Measurements from ENCODE around the gene DFFB. TPM values are rescaled to one million over a fixed set of nuclear protein-coding genes. Genes with fewer than 3 reads are reported as not detected.

The DFFB gene
- total and polyA plus RNA-seq, 8 donors = 5.4 to 14.7 (median 11.2) TPM

DNA sequence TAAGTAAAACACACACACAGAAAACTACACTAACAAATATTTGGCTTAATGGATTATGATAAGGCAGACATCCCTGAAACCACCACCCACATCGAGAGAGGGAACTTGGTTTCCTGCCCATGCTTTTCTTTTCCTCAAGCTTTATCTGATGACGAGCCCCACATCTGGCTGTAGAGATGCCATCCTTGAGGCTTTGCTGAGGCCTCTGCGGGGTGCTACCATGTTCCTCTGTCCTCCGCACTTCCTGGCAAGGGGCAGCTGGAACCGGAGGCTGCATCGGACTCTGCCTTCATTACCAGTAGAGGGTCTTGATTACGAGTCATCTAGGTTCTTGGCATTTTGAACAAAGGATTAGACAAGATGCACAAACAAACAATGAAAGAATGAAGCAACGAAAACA is 64.5 kb downstream of the DFFB start:
- Histone ChIP-seq H3K27ac (no peak overlapping the region), H3K9me3 (no peaks in the 10 kb centered on the region), H3K36me3 (no peaks in the 10 kb centered on the region), H3K4me3 (no peak overlapping the region), H3K27me3 (peaks cover 0 to 54% of the 10 kb centered on the region in 2 donors), H3K4me1 (no peaks in the 10 kb centered on the region)
- DNase-seq = peak in 1 of 4 donors; percentile 17
- TF ChIP-seq, protein P1, sequence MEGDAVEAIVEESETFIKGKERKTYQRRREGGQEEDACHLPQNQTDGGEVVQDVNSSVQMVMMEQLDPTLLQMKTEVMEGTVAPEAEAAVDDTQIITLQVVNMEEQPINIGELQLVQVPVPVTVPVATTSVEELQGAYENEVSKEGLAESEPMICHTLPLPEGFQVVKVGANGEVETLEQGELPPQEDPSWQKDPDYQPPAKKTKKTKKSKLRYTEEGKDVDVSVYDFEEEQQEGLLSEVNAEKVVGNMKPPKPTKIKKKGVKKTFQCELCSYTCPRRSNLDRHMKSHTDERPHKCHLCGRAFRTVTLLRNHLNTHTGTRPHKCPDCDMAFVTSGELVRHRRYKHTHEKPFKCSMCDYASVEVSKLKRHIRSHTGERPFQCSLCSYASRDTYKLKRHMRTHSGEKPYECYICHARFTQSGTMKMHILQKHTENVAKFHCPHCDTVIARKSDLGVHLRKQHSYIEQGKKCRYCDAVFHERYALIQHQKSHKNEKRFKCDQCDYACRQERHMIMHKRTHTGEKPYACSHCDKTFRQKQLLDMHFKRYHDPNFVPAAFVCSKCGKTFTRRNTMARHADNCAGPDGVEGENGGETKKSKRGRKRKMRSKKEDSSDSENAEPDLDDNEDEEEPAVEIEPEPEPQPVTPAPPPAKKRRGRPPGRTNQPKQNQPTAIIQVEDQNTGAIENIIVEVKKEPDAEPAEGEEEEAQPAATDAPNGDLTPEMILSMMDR (IDR thresholded peaks at IDR 0.05) = no peak
- no peak for ATAC-seq
- intact Hi-C loops (cut with DNase I) = no loop called here

DNA sequence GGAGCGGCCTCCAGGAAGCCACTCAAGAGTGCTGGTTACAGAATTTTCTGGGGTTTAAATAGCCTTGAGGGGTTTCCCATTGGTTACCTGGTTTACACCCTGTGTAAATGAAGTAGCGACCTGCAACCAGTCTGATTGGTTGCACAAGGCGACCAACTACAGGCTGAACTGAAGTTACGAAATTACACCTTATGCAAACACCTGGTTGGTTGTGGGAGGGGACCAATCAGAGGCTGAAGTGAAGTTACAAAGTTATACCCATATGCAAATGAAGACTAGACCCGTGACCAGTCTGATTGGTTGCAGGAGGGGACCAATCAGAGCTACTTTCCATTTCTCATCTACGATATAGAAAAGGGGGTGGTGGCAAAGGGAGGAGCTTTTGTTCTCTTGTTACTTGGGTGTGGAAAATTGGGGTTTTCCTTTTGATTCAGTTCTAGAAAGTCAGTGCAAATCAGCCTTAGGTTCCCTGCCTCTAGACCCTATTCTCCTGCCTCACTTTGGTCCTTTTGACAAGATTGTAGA is 65.0 kb downstream of the DFFB start:
- intact Hi-C loops (cut with DNase I) = no loop called here

DNA sequence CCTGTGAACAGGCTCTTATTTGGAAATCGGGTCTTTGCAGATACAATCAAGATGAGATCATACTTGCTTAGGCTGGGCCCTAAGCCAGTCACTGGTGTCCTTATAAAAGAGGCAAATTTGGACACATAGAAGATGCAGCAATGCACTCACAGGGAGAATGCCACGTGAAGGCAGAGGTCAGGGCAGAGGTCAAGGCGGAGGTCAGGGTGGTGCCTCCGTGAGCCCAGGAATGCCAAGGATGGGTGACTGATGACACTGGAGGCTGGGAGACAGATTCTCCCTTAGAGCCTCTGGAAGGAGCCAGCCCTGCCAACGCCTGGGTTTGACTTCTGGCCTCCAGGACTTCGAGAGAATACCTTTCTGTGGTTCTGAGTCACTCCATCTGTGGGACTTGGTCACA is 65.6 kb downstream of the DFFB start:
- DNase-seq = peak in 1 of 4 donors; percentile 14
- peaks cover 0 to 48% of the 10 kb centered on the region in 2 donors for H3K27me3 ChIP-seq
- H3K4me3 ChIP-seq = no peak overlapping the region
- H3K4me1 ChIP-seq = no peaks in the 10 kb centered on the region
- TF ChIP-seq, protein P1 (IDR thresholded peaks at IDR 0.05) = no peak
- H3K9me3 ChIP-seq = no peaks in the 10 kb centered on the region
- ATAC-seq = no peak
- intact Hi-C loops (cut with DNase I) = no loop called here
- H3K27ac ChIP-seq = no peak overlapping the region
- H3K36me3 ChIP-seq = no peaks in the 10 kb centered on the region

More for the DNA sequence above, 65.0 kb downstream of the DFFB start:
- DNase-seq (peak in 1 of 4 donors; percentile 36), ATAC-seq (peak; percentile 93)
- Histone ChIP-seq H3K9me3 (no peaks in the 10 kb centered on the region), H3K36me3 (no peaks in the 10 kb centered on the region), H3K4me1 (no peaks in the 10 kb centered on the region), H3K4me3 (no peak overlapping the region), H3K27ac (no peak overlapping the region), H3K27me3 (peaks cover 0 to 49% of the 10 kb centered on the region in 2 donors)
- TF ChIP-seq, protein P1 (IDR thresholded peaks at IDR 0.05) = no peak

DNA sequence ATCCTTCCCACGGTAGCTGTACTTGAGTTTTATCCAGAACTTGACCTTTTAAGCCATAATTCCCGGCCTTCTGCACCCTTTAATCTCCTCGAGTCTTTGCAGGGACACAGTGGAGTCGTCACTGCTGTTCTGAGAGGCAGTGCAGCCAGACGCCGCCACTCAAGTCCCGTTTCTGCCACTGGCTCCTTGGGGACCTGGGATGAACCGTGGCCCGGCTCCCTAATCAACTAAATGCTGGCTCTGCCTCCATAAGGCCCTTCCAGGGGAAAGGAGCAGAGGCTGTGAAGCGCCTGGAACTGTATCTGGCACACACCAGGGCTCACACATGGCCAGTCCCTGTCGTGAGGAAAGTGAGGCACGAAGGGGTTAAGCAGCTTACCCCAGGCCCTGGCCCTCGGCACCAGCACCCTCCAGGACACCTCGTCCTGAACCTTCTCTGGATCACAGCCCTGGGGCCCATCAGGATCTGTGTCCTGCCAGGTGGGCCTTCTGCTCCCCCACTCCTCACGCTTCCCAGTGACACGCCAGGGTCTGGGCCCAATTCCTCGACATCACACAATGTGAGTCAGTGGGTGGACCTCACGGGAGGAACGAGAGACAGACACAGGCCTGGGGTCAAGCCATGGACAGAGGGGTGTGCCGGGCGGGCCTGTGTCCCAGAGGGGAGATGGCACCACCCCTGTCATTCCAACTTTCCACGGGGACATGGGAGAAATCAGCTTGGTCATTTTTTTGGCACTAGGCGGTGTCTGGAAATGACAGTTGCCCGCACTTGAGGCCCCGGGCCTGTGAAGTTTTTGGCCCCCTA is 66.3 kb downstream of the DFFB start:
- Histone ChIP-seq H3K9me3 (no peaks in the 10 kb centered on the region), H3K27ac (no peak overlapping the region), H3K36me3 (no peaks in the 10 kb centered on the region), H3K4me3 (no peak overlapping the region), H3K27me3 (peaks cover 0 to 47% of the 10 kb centered on the region in 2 donors), H3K4me1 (no peaks in the 10 kb centered on the region)
- intact Hi-C loops (cut with DNase I) = no loop called here
- ATAC-seq = no peak
- TF ChIP-seq, protein P1 (IDR thresholded peaks at IDR 0.05) = no peak
- peak in 1 of 4 donors; percentile 27 for DNase-seq

DNA sequence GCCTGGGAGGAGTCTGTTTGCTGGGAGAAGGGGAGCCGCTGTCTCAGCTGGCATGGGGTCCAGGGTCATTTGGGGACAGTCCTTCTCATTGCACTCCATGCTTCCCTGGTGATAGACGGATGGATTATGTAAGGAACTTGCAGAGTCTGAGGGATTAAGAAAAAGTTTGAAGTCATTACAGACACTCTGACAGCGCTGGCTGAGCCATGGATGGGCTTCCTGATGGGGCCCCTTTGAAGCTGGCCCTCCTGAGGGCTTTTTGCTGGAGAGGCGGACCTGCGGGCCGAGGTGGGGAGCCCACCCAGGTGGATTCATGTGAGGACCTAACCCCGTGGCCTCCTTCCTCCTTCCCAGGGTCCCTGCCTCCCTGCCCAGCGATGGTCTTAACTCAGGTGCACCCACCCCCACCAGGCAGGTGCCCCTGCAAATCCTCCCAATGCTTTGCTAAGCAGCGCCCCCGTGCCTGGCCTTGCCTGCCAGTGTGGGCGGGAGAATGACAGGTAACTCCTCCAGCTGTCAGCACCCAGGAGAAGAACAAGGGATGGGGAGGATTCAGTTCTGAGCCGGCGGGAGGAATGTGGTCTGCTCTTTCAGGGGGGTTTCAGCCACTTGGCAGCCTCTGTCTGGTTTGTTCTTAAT is 67.0 kb downstream of the DFFB start:
- DNase-seq = peak in 1 of 4 donors; percentile 22
- H3K36me3 ChIP-seq = no peaks in the 10 kb centered on the region
- no peak overlapping the region for H3K4me3 ChIP-seq
- no peak overlapping the region for H3K27ac ChIP-seq
- peaks cover 0 to 40% of the 10 kb centered on the region in 2 donors for H3K27me3 ChIP-seq
- no peaks in the 10 kb centered on the region for H3K9me3 ChIP-seq
- intact Hi-C loops (cut with DNase I) = no loop called here
- no peak for ATAC-seq
- TF ChIP-seq, protein P1 (IDR thresholded peaks at IDR 0.05) = no peak
- H3K4me1 ChIP-seq = no peaks in the 10 kb centered on the region

All from left lung (tissue), 10 donors.